GM19239 (cell line): ENCODE measurements around the gene PTK7.
"Not testable (repeated sequence)": the region's sequence is repeated elsewhere in the genome, so short reads cannot be mapped to it uniquely, and the experiment has no call there.

Experiments used
- DNase-seq: peaks from one replicate; pipeline ENCODE4 v3.0.0; 2011; ENCODE audit warnings: low spot score; ENCODE audit not compliant: insufficient read length
- FAIRE-seq: peaks from 2 replicates; lab custom pipeline; 2011; peaks lifted over from hg19 to GRCh38; lab: Jason Lieb, UNC

The PTK7 gene

GRCh38 chr6:43107344-43108062 lies 31.4 kb downstream of the PTK7 start:
- DNase-seq (no peak), FAIRE-seq (no peak)

DNA sequence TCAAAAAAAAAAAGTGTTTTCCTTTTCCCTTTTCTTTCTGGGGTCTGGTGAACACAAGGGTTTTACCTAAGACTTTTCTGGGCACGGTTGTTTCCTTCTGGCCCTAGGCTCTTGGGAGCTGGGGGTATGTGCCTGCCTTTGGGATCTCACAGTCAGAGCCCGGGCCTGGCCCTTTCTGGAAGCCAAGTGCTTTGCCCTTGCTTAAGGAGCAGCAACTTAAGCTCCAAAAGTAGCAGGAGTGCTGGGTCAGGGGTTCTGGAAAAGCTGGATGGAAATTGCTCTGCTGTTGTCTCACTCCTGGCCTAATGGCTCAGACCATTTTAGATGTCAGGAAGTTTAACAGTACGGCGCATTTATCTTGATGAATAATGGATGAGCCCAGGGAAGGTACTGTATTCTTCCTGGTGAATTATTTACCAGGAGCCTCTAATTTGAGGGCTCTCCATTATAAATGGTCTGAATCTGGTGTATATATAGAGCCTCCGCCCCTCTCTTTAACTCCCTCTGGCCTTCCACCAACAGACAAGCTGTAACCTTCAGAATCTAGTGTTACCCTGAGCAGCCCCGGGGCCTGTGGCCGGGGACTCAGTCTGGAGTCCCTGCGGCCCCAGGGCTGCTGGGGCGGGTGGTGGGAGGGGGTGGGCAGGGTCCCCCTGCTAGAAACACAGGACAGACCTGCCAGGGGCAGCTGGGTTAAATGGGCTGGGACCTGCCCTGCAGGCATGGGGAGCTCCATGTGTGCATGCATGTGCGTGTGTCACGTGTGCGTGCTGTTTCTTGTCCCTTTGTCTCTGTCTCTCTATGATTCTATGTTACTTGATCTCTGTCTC lies 37.5 kb downstream of the PTK7 start:
- FAIRE-seq (no peak), DNase-seq (no peak)

- FAIRE-seq (no peak), DNase-seq (no peak)
Observed at GRCh38 chr6:43115365-43115764, 39.3 kb downstream of the PTK7 start.

DNA sequence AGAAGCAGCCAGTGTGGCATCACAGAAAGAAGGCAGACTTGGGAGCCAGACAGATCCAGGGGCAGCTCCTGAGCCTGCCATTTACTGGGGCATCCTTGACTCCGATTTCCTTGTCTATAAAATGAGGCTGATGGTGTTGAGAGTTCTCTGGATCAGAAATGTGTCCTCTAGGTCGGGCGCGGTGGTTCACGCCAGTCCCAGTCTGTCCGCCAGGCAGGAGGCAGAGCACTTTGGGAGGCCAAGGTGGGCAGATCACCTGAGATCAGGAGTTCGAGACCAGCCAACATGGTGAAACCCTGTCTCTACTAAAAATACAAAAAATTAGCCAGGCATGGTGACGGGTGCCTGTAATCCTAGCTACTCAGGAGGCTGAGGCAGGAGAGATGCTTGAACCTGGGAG lies 41.4 kb downstream of the PTK7 start:
- not testable (repeated sequence) for DNase-seq, FAIRE-seq

DNA sequence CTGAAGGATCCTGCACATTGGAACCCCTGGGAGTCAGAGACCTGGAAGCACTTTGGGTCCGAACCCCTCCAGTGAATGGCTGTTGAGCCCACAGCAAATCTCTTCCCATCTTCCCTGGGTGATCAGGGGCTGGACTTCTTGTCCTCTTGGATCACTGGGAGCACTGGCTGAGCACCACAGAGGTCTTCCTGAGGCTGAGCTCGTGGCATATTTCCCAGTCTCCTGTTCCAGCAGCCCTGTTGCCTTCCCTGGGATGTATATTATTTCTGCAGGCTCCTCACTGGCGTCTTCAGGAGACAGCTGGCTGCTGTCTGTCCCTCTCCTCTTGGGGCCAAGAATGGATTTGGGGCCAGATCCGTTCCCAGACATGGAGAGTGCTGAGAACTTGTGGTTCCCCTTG lies 43.4 kb downstream of the PTK7 start:
- DNase-seq = no peak
- FAIRE-seq = no peak

- DNase-seq (no peak), FAIRE-seq (no peak)
Observed at GRCh38 chr6:43120101-43120763, 44.1 kb downstream of the PTK7 start.

- FAIRE-seq = no peak
- no peak for DNase-seq
Observed at GRCh38 chr6:43120944-43121913, 45.1 kb downstream of the PTK7 start.

DNA sequence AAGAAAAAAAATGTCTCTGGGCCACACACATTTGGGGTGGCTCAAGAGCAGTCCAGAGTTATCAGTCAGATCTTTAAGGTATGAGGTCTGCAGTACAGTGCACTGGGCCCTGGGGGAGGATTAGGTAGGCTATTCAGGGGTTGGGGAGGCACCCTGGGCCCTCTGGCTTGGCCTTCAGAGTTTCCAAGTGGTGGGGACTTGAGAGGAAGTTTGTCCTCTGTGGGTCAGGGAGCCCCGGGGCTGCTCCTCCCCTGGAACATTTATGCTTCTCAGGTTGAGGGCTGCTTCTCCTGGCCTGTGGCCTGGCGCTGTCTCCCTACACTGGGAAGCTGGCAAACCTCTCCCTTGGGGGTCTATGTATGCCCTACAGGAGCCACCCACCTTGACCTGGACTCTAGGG lies 46.0 kb downstream of the PTK7 start:
- DNase-seq = no peak
- no peak for FAIRE-seq

DNA sequence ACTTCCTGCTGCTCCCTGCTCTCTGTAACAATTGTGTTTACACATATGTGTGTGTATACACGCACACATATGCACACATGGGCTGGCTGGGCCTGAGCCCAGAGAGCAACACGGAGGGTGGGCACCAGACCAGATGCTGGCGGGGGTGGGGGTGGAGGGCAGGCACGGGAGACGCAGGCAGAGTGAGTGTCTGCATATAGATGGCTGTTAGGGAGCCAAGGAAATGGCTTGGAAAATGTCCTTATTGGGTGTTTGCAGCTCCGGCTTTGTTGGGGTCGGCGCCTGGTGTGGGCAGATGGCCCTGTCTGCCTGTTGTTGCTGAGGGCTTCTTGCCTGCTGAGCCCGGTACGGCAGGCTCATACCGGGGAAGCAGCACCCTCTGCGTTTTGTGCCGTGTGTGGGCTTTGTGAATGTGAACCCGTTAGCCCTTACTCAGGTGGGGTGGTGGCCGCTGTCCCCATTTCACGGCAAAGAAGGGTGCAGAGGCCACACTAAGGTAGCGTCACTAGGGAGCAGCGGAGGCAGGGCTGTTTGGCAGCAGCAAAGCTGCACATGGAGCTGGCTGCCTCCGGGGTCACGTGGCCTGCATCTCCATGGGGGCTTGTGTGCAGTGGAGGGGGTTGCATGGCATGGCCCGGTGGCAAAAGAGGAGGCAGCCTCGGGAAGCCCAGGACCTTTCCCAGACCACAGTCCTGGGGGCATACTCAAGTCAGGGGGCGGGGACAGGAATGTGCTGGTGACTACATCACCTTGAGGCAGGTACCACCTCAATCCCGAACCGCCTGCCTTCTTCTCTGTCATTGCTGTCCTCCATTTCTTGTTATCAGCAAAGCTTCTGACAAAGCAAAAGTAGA lies 47.6 kb downstream of the PTK7 start:
- DNase-seq (no peak), FAIRE-seq (no peak)

GRCh38 chr6:43124481-43124880 lies 48.4 kb downstream of the PTK7 start:
- no peak for FAIRE-seq
- no peak for DNase-seq

DNA sequence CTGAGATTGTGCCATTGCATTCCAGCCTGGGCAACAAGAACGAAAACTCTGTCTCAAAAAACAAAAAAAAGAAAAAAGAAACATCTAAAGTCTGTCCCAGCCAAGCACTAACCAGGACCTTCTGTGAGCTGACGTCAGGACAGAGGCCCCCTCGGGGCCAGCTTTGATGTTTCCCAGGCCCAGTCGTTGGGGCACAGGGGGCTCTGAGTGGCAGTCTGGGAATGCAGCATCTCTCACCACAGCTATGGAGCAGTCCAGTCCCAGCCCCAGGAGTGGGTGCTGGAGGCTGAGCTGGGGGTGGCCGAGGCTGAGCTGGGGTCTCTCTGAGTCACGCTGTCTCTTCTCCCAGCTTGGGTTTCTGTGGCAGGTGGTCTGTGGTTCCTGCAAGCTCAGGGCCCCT lies 49.0 kb downstream of the PTK7 start:
- DNase-seq (no peak), FAIRE-seq (no peak)

DNA sequence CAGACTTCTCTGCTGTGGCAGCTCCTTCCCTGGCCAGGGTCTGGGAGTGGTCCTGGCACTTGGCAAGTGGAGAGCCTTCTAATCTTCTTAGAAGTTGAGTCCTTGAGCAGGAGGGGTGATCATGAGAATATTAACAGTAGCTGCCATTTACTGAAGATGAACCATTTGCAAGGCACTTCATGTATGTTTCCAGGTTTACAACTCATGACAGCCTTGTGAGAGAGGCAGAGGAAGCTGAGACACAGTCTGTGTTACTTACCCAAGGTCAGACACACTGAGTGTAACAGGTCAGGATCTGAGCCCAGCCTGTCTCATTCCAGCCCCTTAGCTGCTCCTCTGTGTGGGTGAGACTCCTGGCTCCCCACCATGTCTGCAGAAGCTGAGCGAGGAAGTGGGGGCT lies 49.4 kb downstream of the PTK7 start:
- FAIRE-seq (no peak), DNase-seq (no peak)

GRCh38 chr6:43127180-43127579 lies 51.1 kb downstream of the PTK7 start:
- FAIRE-seq = no peak
- no peak for DNase-seq

GRCh38 chr6:43127877-43128276 lies 51.8 kb downstream of the PTK7 start:
- no peak for DNase-seq
- FAIRE-seq = no peak

GRCh38 chr6:43128926-43129325 lies 52.8 kb downstream of the PTK7 start:
- FAIRE-seq (no peak), DNase-seq (no peak)

GRCh38 chr6:43129434-43130194 lies 53.5 kb downstream of the PTK7 start:
- FAIRE-seq = no peak
- no peak for DNase-seq

DNA sequence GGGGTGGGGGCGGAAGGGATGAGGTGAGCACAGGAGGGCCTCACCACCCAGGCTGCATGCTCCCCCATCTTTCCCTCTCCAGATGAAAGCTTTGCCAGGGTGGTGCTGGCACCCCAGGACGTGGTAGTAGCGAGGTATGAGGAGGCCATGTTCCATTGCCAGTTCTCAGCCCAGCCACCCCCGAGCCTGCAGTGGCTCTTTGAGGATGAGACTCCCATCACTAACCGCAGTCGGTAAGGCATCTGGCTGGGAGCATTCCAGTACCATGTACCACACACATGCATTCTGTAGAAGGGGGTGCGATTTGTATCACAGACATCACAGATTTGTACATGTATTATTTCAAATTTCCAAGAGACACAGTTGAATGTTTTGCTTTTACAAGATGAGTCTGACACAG lies 54.3 kb downstream of the PTK7 start:
- FAIRE-seq = no peak
- DNase-seq = no peak

DNA sequence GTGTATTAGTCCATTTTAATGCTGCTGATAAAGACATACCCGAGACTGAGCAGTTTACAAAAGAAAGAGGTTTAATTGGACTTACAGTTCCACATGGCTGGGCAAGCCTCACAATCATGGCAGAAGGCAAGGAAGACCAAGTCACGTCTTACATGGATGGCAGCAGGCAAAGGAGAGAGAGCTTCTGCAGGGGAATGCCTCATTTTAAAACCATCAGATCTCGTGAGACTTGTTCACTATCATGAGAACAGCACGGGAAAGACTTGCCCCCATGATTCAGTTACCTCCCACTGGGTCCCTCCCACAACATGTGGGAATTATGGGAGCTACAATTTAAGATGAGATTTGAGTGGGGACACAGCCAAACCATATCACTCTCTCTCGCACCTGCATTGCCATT lies 55.3 kb downstream of the PTK7 start:
- not testable (repeated sequence) for DNase-seq, FAIRE-seq
